H1 (cell line): ENCODE measurements around the gene CDR2. TPM values are rescaled to one million over a fixed set of nuclear protein-coding genes. Genes with fewer than 3 reads are reported as not detected.

Source experiments
- PHF8 ChIP-seq: fragments of 200-600 bp; sonication (generic); conservative IDR thresholded peaks from 2 replicates; pipeline ENCODE4 v1.7.1; 2012; ENCODE audit warnings: low read depth, mild to moderate bottlenecking, inconsistent platforms, low read length, moderate library complexity
- YY1 ChIP-seq: IDR thresholded peaks from 2 replicates; pipeline ENCODE4 v1.6.1; 2011; ENCODE audit warnings: low read depth, mild to moderate bottlenecking, low read length
- polyA plus RNA-seq, 7 experiments: library from polyadenylated mRNA; depleted of rRNA in 3 of 7; stranded (reverse) in 5 of 7; unstranded in 2 of 7; fragments of >200 nt in 5 of 7; fragments of 200-250 nt in 2 of 7; gene quantifications; 1 replicate in 5 of 7; 2 replicates in 1 of 7; 4 replicates in 1 of 7; pipeline versions ENCODE4 v1.2.1 to v1.2.3, GENCODE V29; 2011 to 2013; ENCODE audit warnings: missing spikeins in 2 of 7, mixed read lengths in 2 of 7
- total RNA-seq: library from RNA; stranded (reverse); fragmentation: NEBNext Ultra II Directional; extraction: Animal tissue kit (Norgen Biotek cat#: 25700); gene quantifications from 2 replicates; pipeline ENCODE4 v1.2.1, GENCODE V29; 2021

CDR2 gene
- total and polyA plus RNA-seq, 2 of the 8 experiments (the other 6 are each of a cell fraction or from before 2014, with no cell fraction given), result 16.3 to 34.9 TPM

- TF ChIP-seq PHF8 (no peak), YY1 (no peak)
These were observed 37.8 kb downstream of the CDR2 start (continued) for GRCh38 chr16:22336581-22336980.
